Tibial nerve (tissue), 3 donors: ENCODE results near the gene TTLL3.

Source experiments
- POLR2A ChIP-seq, 2 donors: fragments of 450-650 bp; IDR thresholded peaks; one replicate each; pipeline ENCODE4 v1.6.1; 2017; ENCODE audit warnings: antibody characterized with exemption in 2 of 2, mild to moderate bottlenecking in 2 of 2, moderate library complexity in 2 of 2
- TF ChIP-seq, protein P1 (sequence below), 5 experiments: fragments of 200-600 bp in 3 of 5; fragments of 450-650 bp in 2 of 5; sonication (generic) in 3 of 5; IDR thresholded peaks; one replicate each; pipeline ENCODE4 v1.5.1; 2016 to 2019; ENCODE audit warnings: antibody characterized with exemption in 5 of 5, mild to moderate bottlenecking in 3 of 5, moderate library complexity in 2 of 5

DNA sequence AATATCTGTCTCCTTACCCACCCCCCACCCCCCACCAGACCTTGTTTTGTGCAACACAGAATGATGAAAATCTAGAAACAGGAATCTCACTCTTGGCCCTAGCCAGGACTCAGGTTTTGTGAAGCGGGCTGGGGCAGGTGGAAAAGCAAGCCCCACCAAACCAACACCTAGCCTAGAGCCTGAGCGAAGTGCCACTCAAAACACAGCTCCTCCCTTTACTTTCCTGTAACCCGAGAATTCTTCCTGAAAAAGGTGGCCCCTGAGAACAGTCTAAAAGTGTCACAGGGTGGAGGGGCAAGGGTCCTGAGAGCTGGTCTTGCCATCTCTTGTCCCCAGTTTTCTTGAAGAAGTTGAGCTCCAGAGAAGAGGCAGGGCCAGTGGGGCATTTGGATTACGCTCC lies 51.1 kb downstream of the TTLL3 start:
- TF ChIP-seq, protein P1, sequence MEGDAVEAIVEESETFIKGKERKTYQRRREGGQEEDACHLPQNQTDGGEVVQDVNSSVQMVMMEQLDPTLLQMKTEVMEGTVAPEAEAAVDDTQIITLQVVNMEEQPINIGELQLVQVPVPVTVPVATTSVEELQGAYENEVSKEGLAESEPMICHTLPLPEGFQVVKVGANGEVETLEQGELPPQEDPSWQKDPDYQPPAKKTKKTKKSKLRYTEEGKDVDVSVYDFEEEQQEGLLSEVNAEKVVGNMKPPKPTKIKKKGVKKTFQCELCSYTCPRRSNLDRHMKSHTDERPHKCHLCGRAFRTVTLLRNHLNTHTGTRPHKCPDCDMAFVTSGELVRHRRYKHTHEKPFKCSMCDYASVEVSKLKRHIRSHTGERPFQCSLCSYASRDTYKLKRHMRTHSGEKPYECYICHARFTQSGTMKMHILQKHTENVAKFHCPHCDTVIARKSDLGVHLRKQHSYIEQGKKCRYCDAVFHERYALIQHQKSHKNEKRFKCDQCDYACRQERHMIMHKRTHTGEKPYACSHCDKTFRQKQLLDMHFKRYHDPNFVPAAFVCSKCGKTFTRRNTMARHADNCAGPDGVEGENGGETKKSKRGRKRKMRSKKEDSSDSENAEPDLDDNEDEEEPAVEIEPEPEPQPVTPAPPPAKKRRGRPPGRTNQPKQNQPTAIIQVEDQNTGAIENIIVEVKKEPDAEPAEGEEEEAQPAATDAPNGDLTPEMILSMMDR (IDR thresholded peaks at IDR 0.05): no peak
- no peak for TF ChIP-seq POLR2A (IDR thresholded peaks at IDR 0.05)
